LNCaP clone FGC (cell line): ENCODE results near the gene HERC6.
"Not testable (repeated sequence)": the region's sequence is repeated elsewhere in the genome, so short reads cannot be mapped to it uniquely, and the experiment has no call there.

ENCODE experiments used
- DNase-seq: peaks from one replicate; pipeline ENCODE4 v3.0.0-alpha.2; 2011; ENCODE audit warnings: low read depth
- H3K4me3 ChIP-seq: 2 replicates; pipeline ENCODE4 v1.5.1; 2011; ENCODE audit warnings: mild to moderate bottlenecking, low read depth, low read length, control low read depth
- CTCF ChIP-seq: IDR thresholded peaks from 2 replicates; pipeline ENCODE4 v1.5.1; 2012; ENCODE audit warnings: mild to moderate bottlenecking; ENCODE audit not compliant: control insufficient read depth, insufficient read depth; ENCODE audit errors: extremely low read depth

Gene HERC6

GRCh38 chr4:88352062-88352740 lies 26.5 kb upstream of the HERC6 start:
- TF ChIP-seq CTCF: no peak
- no peak for DNase-seq
- H3K4me3 ChIP-seq: no peak overlapping the region

GRCh38 chr4:88353324-88353723 lies 25.3 kb upstream of the HERC6 start:
- no peak for DNase-seq
- H3K4me3 ChIP-seq: no peak overlapping the region
- TF ChIP-seq CTCF: no peak

- TF ChIP-seq CTCF: no peak
- no peak overlapping the region for H3K4me3 ChIP-seq
- DNase-seq: no peak
Observed at GRCh38 chr4:88356771-88357170, 21.9 kb upstream of the HERC6 start.

- no peak for TF ChIP-seq CTCF
- H3K4me3 ChIP-seq: no peak overlapping the region
- DNase-seq: no peak
Observed at GRCh38 chr4:88357262-88357661, 21.4 kb upstream of the HERC6 start.

- H3K4me3 ChIP-seq: no peak overlapping the region
- DNase-seq: no peak
- no peak for TF ChIP-seq CTCF
Observed at GRCh38 chr4:88359558-88359957, 19.1 kb upstream of the HERC6 start.

- TF ChIP-seq CTCF: no peak
- DNase-seq: no peak
- H3K4me3 ChIP-seq: no peak overlapping the region
Observed at GRCh38 chr4:88360256-88360655, 18.4 kb upstream of the HERC6 start.

GRCh38 chr4:88360791-88361190 lies 17.9 kb upstream of the HERC6 start:
- TF ChIP-seq CTCF: no peak
- no peak overlapping the region for H3K4me3 ChIP-seq
- DNase-seq: no peak

GRCh38 chr4:88361217-88361773 lies 17.4 kb upstream of the HERC6 start:
- DNase-seq, H3K4me3 ChIP-seq: not testable (repeated sequence)
